ENCODE measurements around the gene GNB1L. TPM values are rescaled to one million over a fixed set of nuclear protein-coding genes. Genes with fewer than 3 reads are reported as not detected.

Gene GNB1L
- total RNA-seq, 1 donor from 2014 or later: 7.8 TPM

- intact Hi-C loops (cut with DNase I): no loop called here
- DNase-seq (no peak), ATAC-seq (no peak)
- H3K36me3 ChIP-seq: no peaks in the 10 kb centered on the region
- H3K4me3 ChIP-seq: no peak overlapping the region
- TF ChIP-seq CTCF (IDR thresholded peaks at IDR 0.05): no peak
- peaks cover 10% of the 10 kb centered on the region for H3K4me1 ChIP-seq
- no peaks in the 10 kb centered on the region for H3K9me3 ChIP-seq
- H3K27ac ChIP-seq: no peak overlapping the region
- H3K27me3 ChIP-seq: no peaks in the 10 kb centered on the region
Observed at GRCh38 chr22:19819911-19820879, 34.5 kb downstream of the GNB1L start.

DNA sequence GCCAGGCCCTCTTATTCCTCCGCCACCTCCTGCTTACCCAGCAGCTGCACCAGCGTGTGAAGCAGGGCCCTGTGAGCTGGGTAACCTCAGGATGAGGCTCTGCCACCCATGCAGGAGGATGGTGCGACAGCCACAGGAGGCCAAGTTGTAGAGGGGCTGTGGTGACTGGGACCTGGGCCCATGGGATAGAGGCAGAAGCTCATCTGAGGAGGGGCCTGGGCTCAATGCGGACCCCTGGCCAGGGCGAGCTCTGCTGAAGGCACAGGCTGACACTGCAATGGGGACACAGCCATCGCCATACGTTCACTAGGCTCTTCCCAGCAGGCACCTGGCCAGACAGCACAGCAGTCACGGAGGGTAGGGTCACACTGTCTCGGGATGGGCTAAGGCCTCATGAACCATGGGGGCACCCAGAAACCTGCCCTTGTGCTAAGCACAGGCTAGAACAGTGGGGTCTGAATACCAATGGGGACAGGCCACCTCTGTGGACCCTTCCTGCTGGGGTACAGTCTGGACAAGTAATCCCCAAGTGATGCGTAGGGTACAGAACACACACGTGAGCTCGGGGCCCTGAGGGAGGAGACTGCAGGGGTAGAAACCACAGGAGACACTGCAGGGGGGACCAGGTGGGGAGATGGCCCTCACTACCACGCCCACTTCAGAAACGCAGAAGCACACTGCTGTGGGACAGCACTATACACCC, 35.3 kb downstream of the GNB1L start:
- H3K4me1 ChIP-seq: peaks cover 10% of the 10 kb centered on the region
- no peak for ATAC-seq
- H3K36me3 ChIP-seq: no peaks in the 10 kb centered on the region
- no peak for TF ChIP-seq CTCF (IDR thresholded peaks at IDR 0.05)
- no peak overlapping the region for H3K4me3 ChIP-seq
- intact Hi-C loops (cut with DNase I): no loop called here
- H3K27me3 ChIP-seq: no peaks in the 10 kb centered on the region
- DNase-seq: no peak
- H3K9me3 ChIP-seq: no peaks in the 10 kb centered on the region
- no peak overlapping the region for H3K27ac ChIP-seq

GRCh38 chr22:19818324-19819207, 36.1 kb downstream of the GNB1L start:
- ATAC-seq (no peak), DNase-seq (peak; percentile 63)
- Histone ChIP-seq H3K4me1 (peaks cover 10% of the 10 kb centered on the region), H3K36me3 (no peaks in the 10 kb centered on the region), H3K27me3 (no peaks in the 10 kb centered on the region), H3K9me3 (no peaks in the 10 kb centered on the region), H3K27ac (no peak overlapping the region), H3K4me3 (no peak overlapping the region)
- intact Hi-C loops (cut with DNase I): no loop called here
- TF ChIP-seq CTCF (IDR thresholded peaks at IDR 0.05): no peak

GRCh38 chr22:19816372-19817119, 38.1 kb downstream of the GNB1L start:
- intact Hi-C loops (cut with DNase I): no loop called here
- no peak for TF ChIP-seq CTCF (IDR thresholded peaks at IDR 0.05)
- Histone ChIP-seq H3K9me3 (no peaks in the 10 kb centered on the region), H3K36me3 (no peaks in the 10 kb centered on the region), H3K27me3 (no peaks in the 10 kb centered on the region), H3K4me3 (no peak overlapping the region), H3K4me1 (peaks cover 5% of the 10 kb centered on the region), H3K27ac (no peak overlapping the region)
- no peak for ATAC-seq
- no peak for DNase-seq

DNA sequence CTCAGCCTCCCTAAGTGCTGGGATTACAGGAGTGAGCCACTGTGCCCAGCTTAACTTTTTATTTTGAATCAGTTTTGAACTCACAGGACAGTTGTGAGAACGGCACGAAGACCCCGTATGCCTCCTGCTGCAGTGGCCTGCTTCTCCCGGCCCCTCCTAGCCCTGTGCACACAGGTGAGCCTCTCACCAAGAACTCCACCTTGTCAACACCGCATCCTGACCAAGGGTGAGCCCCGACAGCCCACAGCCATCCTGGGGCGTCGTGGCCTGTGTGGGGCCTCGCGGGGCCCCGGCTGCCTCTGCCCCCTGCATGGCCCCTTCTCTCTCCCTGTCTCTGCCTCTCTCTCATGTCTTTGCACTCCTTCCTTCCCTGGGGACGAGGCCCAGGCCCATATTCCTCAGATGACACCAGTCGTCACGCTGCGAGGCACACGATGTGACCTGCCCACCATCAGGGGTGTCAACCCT, 38.8 kb downstream of the GNB1L start:
- no peaks in the 10 kb centered on the region for H3K36me3 ChIP-seq
- H3K27me3 ChIP-seq: no peaks in the 10 kb centered on the region
- ATAC-seq (no peak), DNase-seq (no peak)
- no peak for TF ChIP-seq CTCF (IDR thresholded peaks at IDR 0.05)
- H3K4me1 ChIP-seq: peaks cover 5% of the 10 kb centered on the region
- no peak overlapping the region for H3K27ac ChIP-seq
- intact Hi-C loops (cut with DNase I): no loop called here
- H3K9me3 ChIP-seq: no peaks in the 10 kb centered on the region
- H3K4me3 ChIP-seq: no peak overlapping the region

Measured in upper lobe of right lung (tissue), 1 donor.